IPS-15b (cell line): Measurements from ENCODE around the gene PARS2.

Experiments used
- H3K27me3 ChIP-seq: one replicate; pipeline ENCODE4 v1.6.1; 2013; ENCODE audit warnings: low read length; ENCODE audit not compliant: control insufficient read depth, insufficient read depth
- H3K36me3 ChIP-seq: one replicate; pipeline ENCODE4 v1.6.1; 2013; ENCODE audit warnings: low read length; ENCODE audit not compliant: control insufficient read depth, insufficient read depth
- H3K4me1 ChIP-seq: one replicate; pipeline ENCODE4 v1.6.1; 2013; ENCODE audit warnings: mild to moderate bottlenecking, low read length; ENCODE audit not compliant: control insufficient read depth, insufficient read depth
- H3K4me3 ChIP-seq: one replicate; pipeline ENCODE4 v1.5.1; 2013; ENCODE audit warnings: low read depth, low read length
- H3K9ac ChIP-seq: one replicate; pipeline ENCODE4 v1.6.1; 2013; ENCODE audit warnings: low read depth, mild to moderate bottlenecking, low read length
- H3K9me3 ChIP-seq: one replicate; pipeline ENCODE4 v1.6.1; 2013; ENCODE audit warnings: mild to moderate bottlenecking, low read length; ENCODE audit not compliant: control insufficient read depth, insufficient read depth

Gene PARS2

DNA sequence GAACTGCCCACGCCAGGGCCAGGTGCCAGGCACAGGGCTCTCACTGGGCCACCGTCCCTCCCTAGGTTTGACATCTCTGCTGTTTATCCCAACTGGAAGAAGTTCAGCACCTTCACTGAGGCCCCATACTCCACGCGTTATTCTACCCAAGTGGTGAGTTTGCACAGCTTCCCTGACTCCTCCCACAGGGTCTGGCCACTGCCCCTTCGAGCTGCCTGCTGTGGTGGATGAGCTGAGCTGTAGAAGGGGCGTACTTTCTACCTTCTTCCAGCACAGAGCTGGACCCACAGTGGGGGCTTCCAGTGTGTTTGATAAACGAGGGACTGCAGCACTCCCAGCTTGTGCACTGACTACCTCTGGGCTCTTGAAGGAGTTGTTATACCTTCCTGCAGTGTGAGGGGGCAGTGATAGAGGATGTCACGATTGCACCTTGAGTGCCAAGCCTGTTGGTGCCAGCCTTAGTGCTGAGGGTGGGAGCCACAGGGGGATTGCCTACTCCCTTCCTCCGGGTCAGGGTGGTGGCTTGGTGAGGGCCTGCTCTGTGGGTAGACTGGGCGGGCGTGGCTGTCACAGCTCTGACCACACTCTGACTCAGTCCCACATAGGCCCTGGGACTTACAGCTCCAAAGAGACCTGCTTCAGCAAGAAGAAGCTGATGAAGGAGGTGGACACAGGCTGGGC is 42.7 kb upstream of the PARS2 start:
- no peaks in the 10 kb centered on the region for H3K36me3 ChIP-seq
- H3K4me1 ChIP-seq: peaks cover 3% of the 10 kb centered on the region
- H3K9ac ChIP-seq: no peak overlapping the region
- H3K27me3 ChIP-seq: peaks cover 2% of the 10 kb centered on the region
- no peaks in the 10 kb centered on the region for H3K9me3 ChIP-seq
- no peak overlapping the region for H3K4me3 ChIP-seq

DNA sequence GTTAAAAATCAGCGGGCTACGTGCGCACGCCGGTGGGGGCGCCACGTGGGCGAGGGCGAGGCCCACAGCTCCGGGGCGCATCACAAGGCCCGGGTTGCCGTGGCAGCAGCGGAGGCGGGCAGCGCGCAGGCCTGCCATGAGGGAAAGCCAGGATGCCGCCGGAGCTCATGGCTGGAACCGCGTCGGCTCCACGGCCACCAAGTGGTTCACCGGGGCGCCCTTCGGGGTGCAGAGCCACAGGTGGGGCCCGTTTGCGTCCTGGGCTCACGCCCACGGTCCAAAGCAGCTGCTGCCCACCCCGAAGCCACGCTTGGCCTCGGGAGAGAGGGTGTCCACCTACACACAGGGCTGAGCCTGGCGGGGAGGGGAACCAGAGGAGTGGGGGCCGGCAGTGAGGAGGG is 41.7 kb upstream of the PARS2 start:
- no peak overlapping the region for H3K4me3 ChIP-seq
- H3K4me1 ChIP-seq: peaks cover 3% of the 10 kb centered on the region
- no peaks in the 10 kb centered on the region for H3K36me3 ChIP-seq
- H3K9me3 ChIP-seq: no peaks in the 10 kb centered on the region
- no peak overlapping the region for H3K9ac ChIP-seq
- peaks cover 12% of the 10 kb centered on the region for H3K27me3 ChIP-seq

DNA sequence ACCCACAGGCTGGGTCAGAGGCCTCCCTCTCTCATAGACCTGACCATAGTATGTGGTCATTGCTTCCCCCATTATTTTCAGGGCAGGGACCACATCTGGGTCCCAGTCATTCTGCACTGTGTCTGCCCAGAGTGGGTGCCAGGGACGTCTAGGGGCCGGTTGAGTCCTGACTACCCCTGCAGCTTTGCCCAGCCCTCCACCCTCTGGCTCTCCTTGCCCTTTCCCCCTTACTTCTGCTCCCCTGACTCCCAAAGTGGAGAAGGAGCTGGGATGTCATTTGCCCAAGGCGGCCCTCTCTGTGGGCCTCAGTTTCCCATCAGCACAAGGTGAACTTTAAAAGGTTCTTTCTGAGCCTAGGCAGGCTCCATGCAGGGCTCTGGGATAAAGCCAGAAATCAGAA is 41.1 kb upstream of the PARS2 start:
- no peak overlapping the region for H3K9ac ChIP-seq
- H3K4me1 ChIP-seq: peaks cover 3% of the 10 kb centered on the region
- peaks cover 15% of the 10 kb centered on the region for H3K27me3 ChIP-seq

DNA sequence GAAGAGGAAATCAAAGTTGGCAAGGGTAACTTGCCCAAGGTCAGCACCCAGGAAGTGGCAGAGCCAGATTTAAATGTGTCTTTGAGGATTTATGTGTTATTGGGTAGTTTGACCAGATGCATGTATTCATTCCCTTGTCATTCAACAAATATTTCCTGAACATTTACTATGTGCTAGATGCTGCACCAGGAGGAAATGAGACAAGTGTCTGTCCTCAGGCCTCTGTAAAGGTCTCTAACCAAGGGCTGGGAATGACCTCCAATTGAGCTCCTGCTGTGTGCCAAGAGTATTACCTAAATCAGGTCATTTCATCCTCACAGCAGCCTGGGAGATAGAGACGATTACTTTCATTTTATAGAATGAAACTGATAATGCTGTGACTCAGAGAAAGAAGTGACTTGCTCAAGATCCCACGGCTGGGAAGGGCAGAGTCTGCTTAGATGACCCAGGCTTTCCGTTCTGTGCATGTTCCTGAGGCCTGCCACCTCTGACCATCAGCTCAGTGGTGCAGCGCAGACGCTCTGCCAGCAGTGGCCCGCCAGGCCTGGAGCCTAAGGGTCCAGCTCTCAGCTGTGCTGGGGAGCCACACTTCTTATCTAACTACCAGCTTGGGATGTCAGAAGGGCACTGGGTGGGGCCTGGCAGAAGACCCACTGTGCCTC is 40.3 kb upstream of the PARS2 start:
- H3K4me1 ChIP-seq: no peaks in the 10 kb centered on the region

More for the DNA sequence above, 41.1 kb upstream of the PARS2 start:
- Histone ChIP-seq H3K9me3 (no peaks in the 10 kb centered on the region), H3K36me3 (no peaks in the 10 kb centered on the region), H3K4me3 (no peak overlapping the region)

DNA sequence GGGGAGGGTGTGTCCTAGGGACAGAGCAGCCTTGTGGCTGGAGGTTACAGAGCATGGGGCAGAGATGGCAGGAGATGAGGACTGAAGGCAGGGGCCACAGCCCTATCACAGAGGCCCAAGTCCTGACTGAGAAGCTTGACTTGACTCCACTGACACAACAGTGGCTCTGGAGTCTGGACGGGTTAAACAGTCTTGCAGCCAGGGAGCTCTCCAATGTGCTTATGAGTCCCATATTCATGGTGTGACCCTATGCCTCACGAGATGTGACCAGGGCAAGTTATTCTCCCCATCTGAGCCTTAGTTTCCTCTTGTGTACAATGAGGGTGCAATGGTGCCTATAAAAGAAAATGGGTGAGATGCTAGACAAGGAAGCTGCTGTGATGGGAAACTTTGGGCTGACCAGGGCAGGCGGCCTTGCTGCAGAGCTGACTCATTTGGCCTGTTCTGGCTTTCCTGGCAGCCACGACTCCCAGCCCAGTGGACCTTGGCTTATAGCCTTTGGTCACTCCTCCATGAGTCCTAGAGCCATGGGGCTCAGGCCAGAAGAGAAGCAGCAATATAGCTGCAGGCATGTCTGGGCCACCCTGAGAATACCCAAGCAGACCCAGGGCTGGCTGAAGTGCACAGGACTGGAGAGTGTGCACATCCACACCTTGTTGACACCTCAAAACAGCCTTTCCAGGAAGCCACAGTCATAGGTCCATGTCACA is 39.6 kb upstream of the PARS2 start:
- Histone ChIP-seq H3K9me3 (no peaks in the 10 kb centered on the region), H3K9ac (no peak overlapping the region), H3K4me1 (no peaks in the 10 kb centered on the region), H3K4me3 (no peak overlapping the region), H3K36me3 (no peaks in the 10 kb centered on the region), H3K27me3 (peaks cover 25% of the 10 kb centered on the region)

More for the DNA sequence above, 40.3 kb upstream of the PARS2 start:
- Histone ChIP-seq H3K27me3 (peaks cover 21% of the 10 kb centered on the region), H3K9ac (no peak overlapping the region), H3K4me3 (no peak overlapping the region), H3K9me3 (no peaks in the 10 kb centered on the region), H3K36me3 (no peaks in the 10 kb centered on the region)

DNA sequence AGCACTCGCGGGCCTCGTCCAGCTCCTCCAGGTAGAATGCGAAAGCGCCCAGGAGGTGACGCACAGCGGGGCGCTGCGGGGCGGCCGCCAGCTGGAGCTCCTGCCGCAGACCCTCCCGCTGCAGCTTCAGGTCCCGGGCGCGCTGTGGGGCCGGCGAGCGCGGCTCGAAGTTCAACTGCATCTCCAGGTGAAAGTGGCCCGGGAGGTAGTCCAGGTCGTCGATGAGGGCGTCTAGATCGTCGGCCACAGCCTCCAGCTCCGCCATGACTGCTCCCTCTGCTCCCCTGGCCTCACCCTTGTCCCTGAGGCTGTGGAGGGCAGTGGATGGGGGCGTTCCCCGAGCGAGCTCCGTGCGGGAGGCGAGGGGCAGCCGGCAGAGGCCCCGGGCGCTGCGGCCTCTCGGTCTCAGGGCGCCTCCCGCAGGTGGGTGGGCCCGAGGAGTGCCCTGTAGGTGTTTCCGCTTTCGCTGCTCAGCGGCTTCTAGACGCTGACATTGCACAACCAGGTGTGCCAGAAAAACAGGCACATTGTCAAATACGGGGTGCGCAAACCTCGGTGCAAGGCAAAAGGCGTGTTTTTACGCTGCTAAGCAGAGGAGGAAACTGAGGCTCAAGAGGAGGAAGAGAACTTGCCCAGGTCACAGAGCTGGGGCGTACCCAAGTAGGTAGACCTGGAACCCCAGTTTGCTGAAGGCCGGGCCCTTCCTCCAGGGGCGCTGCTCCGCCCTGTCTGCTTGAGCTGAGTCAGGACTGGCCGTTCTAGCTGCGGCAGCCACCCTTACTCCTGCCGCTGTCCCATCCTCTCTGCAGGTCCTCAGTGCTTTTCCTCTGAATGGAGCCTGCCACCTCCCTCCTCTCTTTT is 36.8 kb upstream of the PARS2 start, which contains the start of gene TTC22:
Gene TTC22 (minus strand): TSS at position 425 of the 861 bp plus-strand sequence. CDS start 160 bp downstream, at position 265.
- H3K36me3 ChIP-seq: no peaks in the 10 kb centered on the region
- H3K27me3 ChIP-seq: peaks cover 25% of the 10 kb centered on the region
- no peaks in the 10 kb centered on the region for H3K4me1 ChIP-seq
- peak within 1 kb of the TSS; percentile 54 for H3K9ac ChIP-seq
- peak within 1 kb of the TSS; percentile 33 for H3K4me3 ChIP-seq
- H3K9me3 ChIP-seq: no peaks in the 10 kb centered on the region

DNA sequence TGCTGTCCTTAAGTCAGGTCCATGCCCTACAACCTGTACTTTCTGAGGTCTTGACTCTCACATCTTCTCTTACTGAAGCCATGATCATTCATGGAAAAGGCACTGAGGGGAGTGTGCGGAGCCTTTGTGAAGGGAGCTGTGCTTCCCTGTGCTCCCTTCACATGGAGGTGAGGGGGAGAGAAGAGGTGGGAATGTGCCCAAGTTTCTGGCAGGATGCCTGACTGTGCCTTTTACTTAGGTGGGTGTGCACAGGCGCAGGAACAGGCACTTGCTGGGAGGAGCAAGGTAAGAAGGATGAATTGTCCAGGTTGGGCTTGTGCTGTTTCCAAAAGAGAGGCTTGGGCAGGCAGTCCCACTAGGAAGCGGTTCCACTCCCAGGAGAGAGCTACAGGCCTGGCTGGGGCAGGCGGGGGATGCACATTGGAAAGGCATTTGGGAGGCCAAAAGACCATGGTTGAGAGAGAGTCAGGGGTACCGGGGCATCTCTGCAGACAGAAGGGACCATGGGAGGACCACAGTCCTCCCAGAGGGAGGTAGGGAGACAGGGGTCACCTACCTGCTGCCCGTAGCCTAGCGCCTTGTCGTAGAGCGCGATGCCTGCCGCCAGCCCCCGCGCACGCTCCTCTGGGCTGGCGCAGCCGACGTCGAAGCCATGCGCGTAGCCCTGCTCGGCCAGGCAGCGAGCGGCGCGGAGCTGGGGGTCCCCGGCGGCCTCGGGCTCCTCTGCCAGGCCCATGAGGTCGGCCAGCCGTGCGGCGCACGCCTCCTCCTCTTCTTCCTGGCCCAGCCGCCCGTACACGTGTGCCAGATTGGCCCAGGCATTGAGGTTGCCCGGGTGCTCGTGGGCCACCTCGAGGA is 35.9 kb upstream of the PARS2 start:
- peaks cover 1% of the 10 kb centered on the region for H3K4me1 ChIP-seq
- H3K4me3 ChIP-seq: peak overlapping the region; percentile 33

DNA sequence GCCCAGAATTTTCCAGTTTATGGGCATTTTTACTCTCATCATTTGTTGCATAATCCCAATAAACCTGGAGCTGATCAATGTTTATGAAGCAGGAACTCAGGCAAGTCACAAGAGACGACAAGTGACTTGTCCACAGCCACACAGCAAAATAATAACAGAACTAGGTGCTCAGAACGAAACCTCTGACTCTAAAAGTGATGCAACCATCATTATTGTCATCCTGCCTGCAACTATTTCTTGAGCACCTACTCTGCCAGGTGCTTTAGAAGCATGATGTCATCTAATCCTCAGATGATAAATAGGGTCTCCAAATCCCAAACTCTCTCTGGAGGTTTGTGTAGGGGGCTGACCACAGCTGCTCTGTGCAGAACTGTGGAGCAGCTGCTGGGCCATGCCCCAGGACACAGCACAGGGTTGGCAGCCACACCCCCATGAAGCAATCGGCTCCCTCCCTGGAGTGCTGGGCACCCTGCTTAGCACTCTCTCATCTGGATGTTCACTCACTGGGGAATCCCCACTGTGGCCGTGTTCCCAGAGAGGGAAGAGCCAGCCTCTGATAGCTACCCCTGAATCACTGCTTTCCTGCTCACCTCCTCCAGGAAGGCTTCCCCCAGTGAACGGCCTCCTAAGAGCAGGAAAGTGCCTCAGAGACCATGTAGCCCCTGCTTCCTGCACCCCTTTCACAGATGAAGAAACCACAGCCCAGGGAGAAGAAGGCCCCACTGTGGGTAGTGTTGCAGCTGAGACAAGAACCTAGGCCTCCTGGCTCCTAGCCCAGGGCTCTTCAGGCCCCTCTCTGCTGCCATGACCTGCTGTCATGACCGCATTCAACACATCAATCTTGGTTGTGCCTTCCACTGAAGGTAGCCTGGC is 34.7 kb upstream of the PARS2 start:
- H3K4me3 ChIP-seq: no peak overlapping the region
- no peaks in the 10 kb centered on the region for H3K36me3 ChIP-seq
- H3K9me3 ChIP-seq: no peaks in the 10 kb centered on the region
- H3K27me3 ChIP-seq: peaks cover 25% of the 10 kb centered on the region
- H3K4me1 ChIP-seq: peaks cover 12% of the 10 kb centered on the region
- H3K9ac ChIP-seq: no peak overlapping the region

More for the DNA sequence above, 35.9 kb upstream of the PARS2 start:
- Histone ChIP-seq H3K36me3 (no peaks in the 10 kb centered on the region), H3K9ac (no peak overlapping the region), H3K9me3 (no peaks in the 10 kb centered on the region), H3K27me3 (peaks cover 25% of the 10 kb centered on the region)

DNA sequence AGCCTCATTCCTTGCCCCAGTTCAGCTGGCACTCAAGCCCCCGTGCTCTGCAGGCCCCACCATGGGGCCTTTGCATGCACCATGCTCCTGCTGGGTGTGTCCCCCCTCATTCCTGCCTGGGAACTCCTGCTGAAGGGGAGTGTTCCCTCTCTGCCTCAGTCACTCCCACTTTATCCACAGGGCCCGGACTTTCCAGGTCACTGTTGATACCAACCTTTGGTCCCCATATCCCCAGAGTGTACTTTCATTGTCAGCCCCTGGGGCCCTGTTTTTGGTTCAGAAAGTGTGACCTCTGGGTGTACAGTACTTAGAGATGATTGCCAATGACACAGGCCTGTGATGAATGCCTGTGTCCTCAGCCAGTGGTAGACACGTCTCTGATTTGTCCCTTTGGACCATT is 33.9 kb upstream of the PARS2 start:
- H3K9ac ChIP-seq: peak overlapping the region; percentile 37
- H3K36me3 ChIP-seq: no peaks in the 10 kb centered on the region
- peaks cover 12% of the 10 kb centered on the region for H3K4me1 ChIP-seq
- no peak overlapping the region for H3K4me3 ChIP-seq
- peaks cover 25% of the 10 kb centered on the region for H3K27me3 ChIP-seq
- no peaks in the 10 kb centered on the region for H3K9me3 ChIP-seq

DNA sequence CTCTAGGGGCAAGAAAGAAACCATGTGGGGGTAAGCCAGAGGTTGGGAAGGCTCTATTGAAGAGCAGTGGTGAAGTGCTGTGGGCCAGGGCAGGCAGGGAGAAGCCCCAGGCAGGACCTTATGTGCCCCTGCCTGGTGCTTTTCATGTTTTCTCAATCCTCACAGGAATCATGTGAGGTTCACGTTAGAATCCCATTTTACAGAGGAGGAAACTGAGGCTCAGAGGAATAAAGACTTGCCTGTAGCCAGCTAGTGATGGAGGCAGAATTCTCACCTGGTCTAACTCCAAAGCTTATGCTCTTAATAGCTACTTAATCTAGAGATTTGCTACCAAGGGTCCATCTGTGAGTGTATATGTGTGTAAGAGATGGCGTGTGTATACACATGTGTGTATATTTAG is 32.6 kb upstream of the PARS2 start:
- Histone ChIP-seq H3K4me1 (peaks cover 12% of the 10 kb centered on the region), H3K36me3 (no peaks in the 10 kb centered on the region), H3K4me3 (no peak overlapping the region), H3K9me3 (no peaks in the 10 kb centered on the region), H3K9ac (no peak overlapping the region), H3K27me3 (peaks cover 24% of the 10 kb centered on the region)
